ENCODE measurements around the gene FBXL2.

The FBXL2 gene

DNA sequence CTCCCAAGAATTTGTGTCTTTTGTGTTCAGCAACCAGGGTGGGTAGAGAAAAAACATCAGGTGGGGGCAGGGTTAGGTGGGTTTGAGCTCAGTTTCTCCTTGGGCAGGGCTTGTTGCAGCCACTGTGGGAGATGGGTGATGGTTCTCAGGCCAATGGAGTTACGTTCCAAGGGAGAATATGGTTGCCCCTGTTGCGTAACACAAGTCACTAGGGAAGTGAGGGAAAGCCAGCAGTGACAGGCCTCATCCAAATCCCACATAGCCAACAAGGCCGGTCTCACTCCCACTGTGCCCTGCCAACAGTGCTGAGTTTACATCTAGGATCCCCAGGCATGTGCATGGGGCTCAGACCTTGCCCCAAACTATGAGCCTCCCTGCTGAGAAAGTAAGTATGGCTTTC, 7.9 kb upstream of the FBXL2 start:
- TF ChIP-seq, protein P1, sequence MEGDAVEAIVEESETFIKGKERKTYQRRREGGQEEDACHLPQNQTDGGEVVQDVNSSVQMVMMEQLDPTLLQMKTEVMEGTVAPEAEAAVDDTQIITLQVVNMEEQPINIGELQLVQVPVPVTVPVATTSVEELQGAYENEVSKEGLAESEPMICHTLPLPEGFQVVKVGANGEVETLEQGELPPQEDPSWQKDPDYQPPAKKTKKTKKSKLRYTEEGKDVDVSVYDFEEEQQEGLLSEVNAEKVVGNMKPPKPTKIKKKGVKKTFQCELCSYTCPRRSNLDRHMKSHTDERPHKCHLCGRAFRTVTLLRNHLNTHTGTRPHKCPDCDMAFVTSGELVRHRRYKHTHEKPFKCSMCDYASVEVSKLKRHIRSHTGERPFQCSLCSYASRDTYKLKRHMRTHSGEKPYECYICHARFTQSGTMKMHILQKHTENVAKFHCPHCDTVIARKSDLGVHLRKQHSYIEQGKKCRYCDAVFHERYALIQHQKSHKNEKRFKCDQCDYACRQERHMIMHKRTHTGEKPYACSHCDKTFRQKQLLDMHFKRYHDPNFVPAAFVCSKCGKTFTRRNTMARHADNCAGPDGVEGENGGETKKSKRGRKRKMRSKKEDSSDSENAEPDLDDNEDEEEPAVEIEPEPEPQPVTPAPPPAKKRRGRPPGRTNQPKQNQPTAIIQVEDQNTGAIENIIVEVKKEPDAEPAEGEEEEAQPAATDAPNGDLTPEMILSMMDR (IDR thresholded peaks at IDR 0.05; ENCODE audit: low read depth, low read length, missing control alignments) = no peak
- DNase-seq (ENCODE audit: low read depth) = no peak
- H3K4me3 ChIP-seq (ENCODE audit: low read depth, low read length) = no peak overlapping the region

DNA sequence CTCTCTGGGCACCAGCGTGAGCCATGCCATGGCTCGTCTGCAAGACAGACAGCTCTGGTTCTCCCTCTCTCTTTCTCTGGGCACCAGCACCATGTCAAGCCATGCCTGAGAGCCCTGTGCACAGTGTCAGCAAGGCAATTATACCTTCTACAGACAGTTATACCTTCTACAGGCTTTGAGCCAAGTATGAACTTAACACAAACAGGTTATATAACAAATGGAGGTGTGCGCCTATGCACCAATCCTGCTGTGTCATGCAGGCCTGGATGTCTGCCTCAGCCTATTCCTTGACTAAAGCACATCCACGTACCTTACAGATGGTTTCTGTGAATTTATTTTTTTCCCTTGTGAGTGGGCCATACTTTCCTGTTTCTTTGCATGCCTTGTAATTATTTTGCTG, 5.9 kb upstream of the FBXL2 start:
- TF ChIP-seq, protein P1 (IDR thresholded peaks at IDR 0.05; ENCODE audit: low read depth, low read length, missing control alignments) = no peak
- no peak for DNase-seq (ENCODE audit: low read depth)
- no peak overlapping the region for H3K4me3 ChIP-seq (ENCODE audit: low read depth, low read length)

- no peak for DNase-seq (ENCODE audit: low read depth)
- TF ChIP-seq, protein P1 (IDR thresholded peaks at IDR 0.05; ENCODE audit: low read depth, low read length, missing control alignments) = no peak
- H3K4me3 ChIP-seq (ENCODE audit: low read depth, low read length) = no peak overlapping the region
Observed at GRCh38 chr3:33273628-33274027, 3.6 kb upstream of the FBXL2 start.

GRCh38 chr3:33278163-33278562, 921 bp downstream of the FBXL2 start:
- TF ChIP-seq, protein P1 (IDR thresholded peaks at IDR 0.05; ENCODE audit: low read depth, low read length, missing control alignments) = no peak
- no peak overlapping the region for H3K4me3 ChIP-seq (ENCODE audit: low read depth, low read length)
- no peak for DNase-seq (ENCODE audit: low read depth)

DNA sequence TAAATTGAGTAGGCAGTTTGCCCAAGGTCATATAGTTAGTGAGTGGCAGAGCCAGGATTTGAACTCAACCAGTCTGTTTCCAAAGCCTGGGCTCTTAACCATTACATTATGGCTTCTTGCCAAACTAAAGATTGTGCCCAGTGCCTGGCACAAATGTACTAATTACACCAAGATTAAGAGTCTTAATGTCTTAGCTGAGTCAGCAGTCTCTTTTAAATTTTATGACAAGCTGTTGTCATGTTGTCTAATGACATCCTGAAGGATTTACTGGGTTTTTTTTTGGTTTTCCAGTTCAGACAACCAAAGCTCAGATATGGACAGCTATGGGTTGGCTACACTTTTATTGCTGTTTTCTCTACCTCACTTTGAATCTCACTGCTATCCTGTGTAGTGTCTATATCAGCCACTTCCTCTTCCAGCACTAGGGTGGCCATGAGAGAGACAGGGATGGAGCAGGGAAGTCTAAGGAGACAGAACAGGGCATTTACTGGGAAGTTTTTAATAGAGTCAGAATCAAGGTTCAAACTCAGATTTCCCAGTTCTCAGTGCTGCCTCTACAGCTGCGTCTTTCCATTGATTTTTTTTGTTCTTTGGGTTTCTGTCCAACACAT, 10.5 kb downstream of the FBXL2 start:
- TF ChIP-seq, protein P1 (IDR thresholded peaks at IDR 0.05; ENCODE audit: low read depth, low read length, missing control alignments) = no peak
- H3K4me3 ChIP-seq (ENCODE audit: low read depth, low read length) = no peak overlapping the region
- no peak for DNase-seq (ENCODE audit: low read depth)

DNA sequence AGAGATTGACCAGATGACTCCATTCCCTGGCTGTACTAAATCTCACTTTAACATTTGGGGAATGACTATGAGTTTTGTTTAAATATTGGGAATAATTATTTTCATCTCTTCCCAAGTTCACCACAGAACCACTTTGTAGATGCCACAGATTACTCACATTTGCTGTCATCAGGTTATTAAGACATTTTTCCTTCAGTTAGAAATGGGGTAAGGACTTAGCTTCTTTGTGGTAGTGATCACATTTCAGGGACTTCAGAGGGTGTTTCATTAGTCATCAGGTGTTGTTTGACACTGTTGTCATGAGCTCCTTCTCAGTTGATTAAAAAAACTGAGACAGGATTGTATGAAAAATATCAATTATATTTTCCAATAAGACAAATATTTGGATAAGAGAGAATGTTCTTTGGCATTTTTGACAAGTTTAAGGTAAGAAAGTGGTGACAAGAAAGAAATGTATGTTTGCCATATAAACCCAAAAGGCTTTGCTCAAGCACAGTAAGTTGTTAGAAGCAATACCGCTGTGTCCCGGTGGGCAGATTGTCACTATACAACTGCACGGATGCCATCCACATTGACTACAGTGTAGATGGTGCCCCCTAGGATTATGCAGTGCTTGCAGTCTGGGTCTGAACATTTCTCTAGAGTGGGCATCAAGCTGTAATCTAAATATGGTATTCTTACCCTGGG, 22.3 kb downstream of the FBXL2 start:
- H3K4me3 ChIP-seq (ENCODE audit: low read depth, low read length) = no peak overlapping the region
- DNase-seq (ENCODE audit: low read depth) = no peak

More for the DNA sequence above, 22.3 kb downstream of the FBXL2 start:
- TF ChIP-seq, protein P1 (IDR thresholded peaks at IDR 0.05; ENCODE audit: low read depth, low read length, missing control alignments) = no peak

All from GM12864 (cell line).